Esophagus muscularis mucosa (tissue), 3 donors: Measurements from ENCODE around the gene CTSH.

Source experiments
- POLR2A ChIP-seq: fragments of 450-650 bp; IDR thresholded peaks from one replicate; pipeline ENCODE4 v1.6.1; 2017; ENCODE audit warnings: antibody characterized with exemption, moderate library complexity, mild to moderate bottlenecking, low read depth
- POLR2AphosphoS5 ChIP-seq, 2 donors: sonication (generic); formaldehyde crosslinking; IDR thresholded peaks; one replicate each; pipeline ENCODE4 v1.6.1; 2017; ENCODE audit warnings: antibody characterized with exemption in 2 of 2
- TF ChIP-seq, protein P1 (sequence below), 3 experiments: fragments of 200-600 bp in 2 of 3; fragments of 450-650 bp in 1 of 3; sonication (generic) in 2 of 3; IDR thresholded peaks; one replicate each; pipeline ENCODE4 v1.5.1; 2017 to 2019; ENCODE audit warnings: antibody characterized with exemption in 3 of 3, mild to moderate bottlenecking in 2 of 3, moderate library complexity in 1 of 3

DNA sequence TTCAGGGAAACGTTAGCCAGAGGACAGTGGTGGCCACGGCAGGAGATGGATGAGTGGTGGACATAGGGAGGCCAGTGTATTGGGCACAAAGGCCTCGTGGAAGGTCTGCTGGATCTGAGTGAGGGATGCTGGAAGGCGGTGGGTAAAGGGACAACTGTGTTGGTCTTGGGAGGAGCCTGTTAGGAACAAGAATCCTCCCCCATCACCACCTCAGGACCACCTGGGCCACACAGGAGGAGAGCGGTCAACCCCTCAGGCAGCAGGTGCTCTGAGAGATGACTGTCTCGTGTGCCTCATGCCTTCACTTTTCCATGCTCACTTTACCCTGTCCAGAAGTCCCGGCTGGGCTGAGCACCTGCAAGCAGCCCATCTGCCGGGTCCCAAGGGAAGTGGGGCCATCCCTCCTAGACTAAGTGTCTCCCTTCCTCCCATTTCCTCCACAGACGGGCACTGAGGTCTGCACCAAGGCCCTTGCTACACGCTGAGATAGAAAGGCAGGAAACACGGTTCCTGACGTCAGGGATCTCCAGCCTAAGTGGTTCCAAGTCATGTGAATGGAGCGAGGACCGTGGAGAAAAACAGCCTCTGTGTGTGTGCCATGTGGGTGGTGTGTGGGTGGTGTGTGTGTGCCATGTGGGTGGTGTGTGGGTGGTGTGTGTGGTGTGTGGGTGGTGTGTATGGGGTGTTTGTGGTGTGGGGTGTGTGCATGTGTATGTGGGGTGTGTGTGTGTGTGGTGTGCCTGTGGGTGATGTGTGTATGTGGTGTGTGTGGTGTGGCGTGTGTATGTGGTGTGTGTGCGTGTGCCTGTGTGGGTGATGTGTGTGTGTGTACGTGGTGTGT, 47.8 kb upstream of the CTSH start:
- TF ChIP-seq, protein P1, sequence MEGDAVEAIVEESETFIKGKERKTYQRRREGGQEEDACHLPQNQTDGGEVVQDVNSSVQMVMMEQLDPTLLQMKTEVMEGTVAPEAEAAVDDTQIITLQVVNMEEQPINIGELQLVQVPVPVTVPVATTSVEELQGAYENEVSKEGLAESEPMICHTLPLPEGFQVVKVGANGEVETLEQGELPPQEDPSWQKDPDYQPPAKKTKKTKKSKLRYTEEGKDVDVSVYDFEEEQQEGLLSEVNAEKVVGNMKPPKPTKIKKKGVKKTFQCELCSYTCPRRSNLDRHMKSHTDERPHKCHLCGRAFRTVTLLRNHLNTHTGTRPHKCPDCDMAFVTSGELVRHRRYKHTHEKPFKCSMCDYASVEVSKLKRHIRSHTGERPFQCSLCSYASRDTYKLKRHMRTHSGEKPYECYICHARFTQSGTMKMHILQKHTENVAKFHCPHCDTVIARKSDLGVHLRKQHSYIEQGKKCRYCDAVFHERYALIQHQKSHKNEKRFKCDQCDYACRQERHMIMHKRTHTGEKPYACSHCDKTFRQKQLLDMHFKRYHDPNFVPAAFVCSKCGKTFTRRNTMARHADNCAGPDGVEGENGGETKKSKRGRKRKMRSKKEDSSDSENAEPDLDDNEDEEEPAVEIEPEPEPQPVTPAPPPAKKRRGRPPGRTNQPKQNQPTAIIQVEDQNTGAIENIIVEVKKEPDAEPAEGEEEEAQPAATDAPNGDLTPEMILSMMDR (IDR thresholded peaks at IDR 0.05): no peak
- no peak for TF ChIP-seq POLR2A
- no peak for TF ChIP-seq POLR2AphosphoS5 (IDR thresholded peaks at IDR 0.05)
